HepG2 (cell line): ENCODE measurements around the gene SECTM1. TPM values are rescaled to one million over a fixed set of nuclear protein-coding genes. Genes with fewer than 3 reads are reported as not detected.
A peak's percentile ranks its signal among the peaks of the same experiment; 100 is the strongest.

Experiments used
- BRD4 ChIP-seq: sonication (generic); formaldehyde crosslinking; IDR thresholded peaks from 2 replicates; pipeline ENCODE4 v1.4.0; 2020; ENCODE audit warnings: missing genetic modification reagents
- DR1 ChIP-seq: sonication (generic); formaldehyde crosslinking; IDR thresholded peaks from 2 replicates; pipeline ENCODE4 v1.8.0; 2021; ENCODE audit warnings: mild to moderate bottlenecking, missing genetic modification reagents, inconsistent platforms
- ELF1 ChIP-seq: sonication (generic); formaldehyde crosslinking; IDR thresholded peaks from 2 replicates; pipeline ENCODE4 v1.4.0; 2020; ENCODE audit warnings: missing genetic modification reagents
- HNF4A ChIP-seq: sonication (generic); formaldehyde crosslinking; IDR thresholded peaks from 2 replicates; pipeline ENCODE4 v1.4.0; 2020; ENCODE audit warnings: missing genetic modification reagents
- KLF12 ChIP-seq: sonication (generic); formaldehyde crosslinking; IDR thresholded peaks from 2 replicates; pipeline ENCODE4 v1.4.0; 2020; ENCODE audit warnings: missing genetic modification reagents, borderline replicate concordance
- NCOA1 ChIP-seq: sonication (generic); formaldehyde crosslinking; IDR thresholded peaks from 2 replicates; pipeline ENCODE4 v1.9.0; 2021; ENCODE audit warnings: missing genetic modification reagents
- RAD21 ChIP-seq: fragments of 450-650 bp; formaldehyde crosslinking; IDR thresholded peaks from 2 replicates; pipeline ENCODE4 v1.5.0; 2020; ENCODE audit warnings: mild to moderate bottlenecking
- RARG ChIP-seq: sonication (generic); formaldehyde crosslinking; IDR thresholded peaks from 2 replicates; pipeline ENCODE4 v1.4.0; 2020; ENCODE audit warnings: low read depth, mild to moderate bottlenecking, missing genetic modification reagents
- RORA ChIP-seq: sonication (generic); formaldehyde crosslinking; IDR thresholded peaks from 2 replicates; pipeline ENCODE4 v1.5.0; 2020; ENCODE audit warnings: mild to moderate bottlenecking, missing genetic modification reagents, moderate library complexity
- SIN3A ChIP-seq: IDR thresholded peaks from 2 replicates; pipeline ENCODE4 v1.6.1; 2011; ENCODE audit warnings: low read depth, mild to moderate bottlenecking, control low read depth, low read length, borderline replicate concordance
- SRF ChIP-seq: IDR thresholded peaks from 2 replicates; pipeline ENCODE4 v1.6.1; 2011; ENCODE audit warnings: mild to moderate bottlenecking, low read depth, low read length, moderate library complexity
- ZFP1 ChIP-seq: IDR thresholded peaks from 2 replicates; pipeline ENCODE4 v1.6.1; 2016
- ZNF235 ChIP-seq: sonication (generic); formaldehyde crosslinking; IDR thresholded peaks from 2 replicates; pipeline ENCODE4 v1.8.1; 2023; ENCODE audit warnings: mild to moderate bottlenecking, missing genetic modification reagents, borderline replicate concordance
- ZNF530 ChIP-seq: sonication (generic); formaldehyde crosslinking; IDR thresholded peaks from 2 replicates; pipeline ENCODE4 v1.5.0; 2020; ENCODE audit warnings: low read depth, mild to moderate bottlenecking, missing genetic modification reagents
- ZNF761 ChIP-seq: sonication (generic); formaldehyde crosslinking; conservative IDR thresholded peaks from 2 replicates; pipeline ENCODE4 v1.4.0; 2020; ENCODE audit warnings: mild to moderate bottlenecking, missing genetic modification reagents
- polyA plus RNA-seq, 8 experiments: library from polyadenylated mRNA; depleted of rRNA in 3 of 8; stranded (reverse) in 7 of 8; unstranded in 1 of 8; fragments of >200 nt; fragmentation: Illumina TruSeq in 4 of 8; extraction: Trizol in 4 of 8; gene quantifications; 2 replicates each; pipeline versions ENCODE4 v1.2.1 to v1.2.3, GENCODE V29; 2011 to 2016; ENCODE audit warnings: low read depth in 4 of 8, missing spikeins in 1 of 8, mixed read lengths in 1 of 8; ENCODE audit not compliant: insufficient read depth in 1 of 8
- total RNA-seq, 5 experiments: library from RNA; depleted of rRNA; stranded (reverse); fragments of >200 nt; fragmentation: Illumina TruSeq; extraction: Trizol; gene quantifications; 2 replicates each; pipeline ENCODE4 v1.2.3, GENCODE V29; 2016; ENCODE audit warnings: low read depth in 1 of 5
- TF ChIP-seq, protein P1 (sequence below): sonication (generic); formaldehyde crosslinking; IDR thresholded peaks from 2 replicates; pipeline ENCODE4 v1.4.0; 2020; ENCODE audit warnings: missing genetic modification reagents; ENCODE audit errors: not compliant biosample characterization
- TF ChIP-seq, protein P2 (sequence below): sonication (generic); IDR thresholded peaks from 2 replicates; pipeline ENCODE4 v1.6.1; 2016; ENCODE audit warnings: low read depth, borderline replicate concordance
- TF ChIP-seq, protein P3 (sequence below): sonication (generic); formaldehyde crosslinking; IDR thresholded peaks from 2 replicates; pipeline ENCODE4 v1.8.0; 2022; ENCODE audit warnings: mild to moderate bottlenecking, missing genetic modification reagents, moderate library complexity
- TF ChIP-seq, protein P4 (sequence below): sonication (generic); formaldehyde crosslinking; IDR thresholded peaks from one replicate; pipeline ENCODE4 v1.5.1; 2020; ENCODE audit warnings: mild to moderate bottlenecking, missing genetic modification reagents; ENCODE audit errors: not compliant biosample characterization

SECTM1 gene
- total and polyA plus RNA-seq, 2 of the 13 experiments (the other 11 are each of a cell fraction or from before 2014, with no cell fraction given) = 3.5 to 5.3 TPM

DNA sequence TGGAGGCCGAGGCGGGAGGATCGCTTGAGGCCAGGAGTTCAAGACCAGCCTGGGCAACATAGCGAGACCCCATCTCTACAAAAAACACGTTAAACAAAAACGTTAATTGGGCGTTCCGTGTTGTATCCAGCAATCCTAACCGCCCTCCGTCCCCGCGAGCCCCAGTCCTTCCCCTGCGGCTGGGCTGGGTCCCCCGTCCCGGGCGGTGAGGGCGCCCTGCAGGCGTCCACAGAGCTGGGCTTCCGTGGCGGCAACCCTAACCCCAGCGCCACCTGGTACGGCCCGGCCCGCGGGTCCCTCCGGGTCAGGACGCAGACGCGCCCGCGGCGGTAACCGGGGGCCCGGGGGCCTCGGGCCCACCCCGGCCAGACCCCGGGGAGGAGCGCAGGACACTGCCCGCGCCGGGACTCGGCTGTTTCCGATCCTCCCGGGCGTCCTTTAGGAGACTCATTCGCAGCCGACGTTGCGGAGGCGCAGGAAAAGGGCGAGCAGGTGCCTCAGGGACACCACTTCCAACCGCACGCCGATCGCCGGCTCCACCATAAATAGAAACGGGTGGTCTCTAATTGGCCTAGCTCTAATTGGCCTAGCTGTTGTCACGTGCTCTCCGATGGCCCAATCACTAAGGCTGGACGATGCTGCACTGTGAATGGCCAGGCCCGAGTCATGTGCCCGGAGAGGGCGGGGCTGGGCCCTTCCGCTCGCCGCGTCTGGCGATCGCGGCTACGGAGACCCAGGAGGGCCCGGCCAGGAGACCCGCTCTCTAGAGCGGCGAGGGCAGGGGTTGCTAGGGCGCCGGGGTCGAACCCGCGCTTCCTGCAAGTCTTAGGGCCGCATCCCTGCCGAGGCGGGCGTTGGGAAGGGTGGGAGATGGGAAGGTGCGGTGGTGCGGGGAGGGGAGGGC lies 41.1 kb downstream of the SECTM1 start (continued):
- TF ChIP-seq, protein P1, sequence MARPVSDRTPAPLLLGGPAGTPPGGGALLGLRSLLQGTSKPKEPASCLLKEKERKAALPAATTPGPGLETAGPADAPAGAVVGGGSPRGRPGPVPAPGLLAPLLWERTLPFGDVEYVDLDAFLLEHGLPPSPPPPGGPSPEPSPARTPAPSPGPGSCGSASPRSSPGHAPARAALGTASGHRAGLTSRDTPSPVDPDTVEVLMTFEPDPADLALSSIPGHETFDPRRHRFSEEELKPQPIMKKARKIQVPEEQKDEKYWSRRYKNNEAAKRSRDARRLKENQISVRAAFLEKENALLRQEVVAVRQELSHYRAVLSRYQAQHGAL (CRISPR knock-in tag) = no peak
- TF ChIP-seq SRF = peak; percentile 64
- TF ChIP-seq ZFP1 = no peak
- no peak for TF ChIP-seq RORA (CRISPR knock-in tag)
- peak; percentile 90 for TF ChIP-seq ELF1 (CRISPR knock-in tag)
- peak; percentile 52; the same call in 1 of the 2 replicates for TF ChIP-seq BRD4
- TF ChIP-seq, protein P2, sequence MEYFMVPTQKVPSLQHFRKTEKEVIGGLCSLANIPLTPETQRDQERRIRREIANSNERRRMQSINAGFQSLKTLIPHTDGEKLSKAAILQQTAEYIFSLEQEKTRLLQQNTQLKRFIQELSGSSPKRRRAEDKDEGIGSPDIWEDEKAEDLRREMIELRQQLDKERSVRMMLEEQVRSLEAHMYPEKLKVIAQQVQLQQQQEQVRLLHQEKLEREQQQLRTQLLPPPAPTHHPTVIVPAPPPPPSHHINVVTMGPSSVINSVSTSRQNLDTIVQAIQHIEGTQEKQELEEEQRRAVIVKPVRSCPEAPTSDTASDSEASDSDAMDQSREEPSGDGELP = no peak
- TF ChIP-seq NCOA1 (CRISPR knock-in tag) = peak; percentile 96
- TF ChIP-seq RARG (CRISPR knock-in tag) = no peak
- TF ChIP-seq ZNF530 (CRISPR knock-in tag) = no peak
- peak; percentile 95 for TF ChIP-seq SIN3A
- TF ChIP-seq, protein P3, sequence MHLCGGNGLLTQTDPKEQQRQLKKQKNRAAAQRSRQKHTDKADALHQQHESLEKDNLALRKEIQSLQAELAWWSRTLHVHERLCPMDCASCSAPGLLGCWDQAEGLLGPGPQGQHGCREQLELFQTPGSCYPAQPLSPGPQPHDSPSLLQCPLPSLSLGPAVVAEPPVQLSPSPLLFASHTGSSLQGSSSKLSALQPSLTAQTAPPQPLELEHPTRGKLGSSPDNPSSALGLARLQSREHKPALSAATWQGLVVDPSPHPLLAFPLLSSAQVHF (CRISPR knock-in tag) = no peak; the same call in 1 of the 2 replicates
- peak; percentile 18; the same call in 1 of the 2 replicates for TF ChIP-seq HNF4A
- TF ChIP-seq, protein P4, sequence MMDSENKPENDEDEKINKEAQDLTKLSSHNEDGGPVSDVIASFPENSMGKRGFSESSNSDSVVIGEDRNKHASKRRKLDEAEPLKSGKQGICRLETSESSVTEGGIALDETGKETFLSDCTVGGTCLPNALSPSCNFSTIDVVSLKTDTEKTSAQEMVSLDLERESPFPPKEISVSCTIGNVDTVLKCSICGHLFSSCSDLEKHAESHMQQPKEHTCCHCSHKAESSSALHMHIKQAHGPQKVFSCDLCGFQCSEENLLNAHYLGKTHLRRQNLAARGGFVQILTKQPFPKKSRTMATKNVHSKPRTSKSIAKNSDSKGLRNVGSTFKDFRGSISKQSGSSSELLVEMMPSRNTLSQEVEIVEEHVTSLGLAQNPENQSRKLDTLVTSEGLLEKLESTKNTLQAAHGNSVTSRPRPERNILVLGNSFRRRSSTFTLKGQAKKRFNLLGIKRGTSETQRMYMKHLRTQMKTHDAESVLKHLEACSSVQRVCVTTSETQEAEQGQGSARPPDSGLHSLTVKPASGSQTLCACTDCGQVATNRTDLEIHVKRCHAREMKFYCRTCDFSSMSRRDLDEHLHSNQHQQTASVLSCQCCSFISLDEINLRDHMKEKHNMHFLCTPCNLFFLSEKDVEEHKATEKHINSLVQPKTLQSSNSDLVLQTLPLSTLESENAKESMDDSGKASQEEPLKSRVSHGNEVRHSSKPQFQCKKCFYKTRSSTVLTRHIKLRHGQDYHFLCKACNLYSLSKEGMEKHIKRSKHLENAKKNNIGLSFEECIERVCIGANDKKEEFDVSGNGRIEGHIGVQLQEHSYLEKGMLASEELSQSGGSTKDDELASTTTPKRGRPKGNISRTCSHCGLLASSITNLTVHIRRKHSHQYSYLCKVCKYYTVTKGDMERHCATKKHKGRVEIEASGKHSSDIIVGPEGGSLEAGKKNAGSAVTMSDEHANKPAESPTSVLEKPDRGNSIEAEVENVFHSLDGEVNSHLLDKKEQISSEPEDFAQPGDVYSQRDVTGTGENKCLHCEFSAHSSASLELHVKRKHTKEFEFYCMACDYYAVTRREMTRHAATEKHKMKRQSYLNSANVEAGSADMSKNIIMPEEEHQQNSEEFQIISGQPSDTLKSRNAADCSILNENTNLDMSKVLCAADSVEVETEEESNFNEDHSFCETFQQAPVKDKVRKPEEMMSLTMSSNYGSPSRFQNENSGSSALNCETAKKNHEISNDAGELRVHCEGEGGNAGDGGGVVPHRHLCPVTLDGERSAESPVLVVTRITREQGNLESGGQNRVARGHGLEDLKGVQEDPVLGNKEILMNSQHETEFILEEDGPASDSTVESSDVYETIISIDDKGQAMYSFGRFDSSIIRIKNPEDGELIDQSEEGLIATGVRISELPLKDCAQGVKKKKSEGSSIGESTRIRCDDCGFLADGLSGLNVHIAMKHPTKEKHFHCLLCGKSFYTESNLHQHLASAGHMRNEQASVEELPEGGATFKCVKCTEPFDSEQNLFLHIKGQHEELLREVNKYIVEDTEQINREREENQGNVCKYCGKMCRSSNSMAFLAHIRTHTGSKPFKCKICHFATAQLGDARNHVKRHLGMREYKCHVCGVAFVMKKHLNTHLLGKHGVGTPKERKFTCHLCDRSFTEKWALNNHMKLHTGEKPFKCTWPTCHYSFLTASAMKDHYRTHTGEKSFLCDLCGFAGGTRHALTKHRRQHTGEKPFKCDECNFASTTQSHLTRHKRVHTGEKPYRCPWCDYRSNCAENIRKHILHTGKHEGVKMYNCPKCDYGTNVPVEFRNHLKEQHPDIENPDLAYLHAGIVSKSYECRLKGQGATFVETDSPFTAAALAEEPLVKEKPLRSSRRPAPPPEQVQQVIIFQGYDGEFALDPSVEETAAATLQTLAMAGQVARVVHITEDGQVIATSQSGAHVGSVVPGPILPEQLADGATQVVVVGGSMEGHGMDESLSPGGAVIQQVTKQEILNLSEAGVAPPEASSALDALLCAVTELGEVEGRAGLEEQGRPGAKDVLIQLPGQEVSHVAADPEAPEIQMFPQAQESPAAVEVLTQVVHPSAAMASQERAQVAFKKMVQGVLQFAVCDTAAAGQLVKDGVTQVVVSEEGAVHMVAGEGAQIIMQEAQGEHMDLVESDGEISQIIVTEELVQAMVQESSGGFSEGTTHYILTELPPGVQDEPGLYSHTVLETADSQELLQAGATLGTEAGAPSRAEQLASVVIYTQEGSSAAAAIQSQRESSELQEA = peak; percentile 97
- no peak for TF ChIP-seq ZNF235 (CRISPR knock-in tag)
- TF ChIP-seq KLF12 (CRISPR knock-in tag) = no peak
- no peak for TF ChIP-seq ZNF761
- peak; percentile 43 for TF ChIP-seq RAD21
- peak; percentile 99 for TF ChIP-seq DR1 (CRISPR knock-in tag)
